DND-41 (cell line): ENCODE data around the gene PYY.
A peak's percentile ranks its signal among the peaks of the same experiment; 100 is the strongest.

Experiments used
- ATAC-seq: fragments of 200-7000 bp; cut with Tn5 transposase; 3 replicates; pipeline ENCODE4 v1.9.1; 2021; ENCODE audit warnings: low read depth; ENCODE audit not compliant: insufficient read depth
- DNase-seq: peaks from one replicate; pipeline ENCODE4 v3.0.0-alpha.2; 2020
- H2AFZ ChIP-seq: 2 replicates; pipeline ENCODE4 v1.6.0; 2012; ENCODE audit warnings: low read depth, low read length
- H3K27ac ChIP-seq: 2 replicates; pipeline ENCODE4 v1.5.1; 2012; ENCODE audit warnings: low read length, inconsistent platforms
- H3K27me3 ChIP-seq: fragments of 200-600 bp; sonication (generic); 2 replicates; pipeline ENCODE4 v1.6.0; 2012; ENCODE audit warnings: low read length, mild to moderate bottlenecking, inconsistent platforms; ENCODE audit not compliant: insufficient read depth, poor library complexity
- H3K36me3 ChIP-seq: 2 replicates; pipeline ENCODE4 v1.5.1; 2012; ENCODE audit warnings: low read length, inconsistent platforms; ENCODE audit not compliant: insufficient read depth
- H3K4me1 ChIP-seq: 2 replicates; pipeline ENCODE4 v1.5.1; 2012; ENCODE audit warnings: mild to moderate bottlenecking, low read length; ENCODE audit not compliant: insufficient read depth
- H3K4me2 ChIP-seq: 2 replicates; pipeline ENCODE4 v1.6.0; 2012; ENCODE audit warnings: mild to moderate bottlenecking, moderate library complexity, low read length, inconsistent platforms; ENCODE audit not compliant: insufficient read depth
- H3K4me3 ChIP-seq, 2 experiments: fragments of 200-600 bp in 1 of 2; shearing (Covaris generic) in 1 of 2; 2 replicates each; pipeline ENCODE4 v1.5.1; 2012 to 2016; ENCODE audit warnings: inconsistent platforms in 2 of 2, low read length in 2 of 2, mild to moderate bottlenecking in 2 of 2, low read depth in 1 of 2, moderate library complexity in 1 of 2
- H3K79me2 ChIP-seq: 2 replicates; pipeline ENCODE4 v1.6.0; 2012; ENCODE audit warnings: low read length, inconsistent platforms; ENCODE audit not compliant: insufficient read depth
- H3K9ac ChIP-seq: 2 replicates; pipeline ENCODE4 v1.6.0; 2012; ENCODE audit warnings: low read depth, mild to moderate bottlenecking, inconsistent platforms, low read length, moderate library complexity
- H3K9me3 ChIP-seq: 2 replicates; pipeline ENCODE4 v1.5.1; 2012; ENCODE audit warnings: low read length, moderate library complexity, mild to moderate bottlenecking, inconsistent platforms; ENCODE audit not compliant: insufficient read depth, severe bottlenecking
- H4K20me1 ChIP-seq: 2 replicates; pipeline ENCODE4 v1.6.0; 2012; ENCODE audit warnings: low read length; ENCODE audit not compliant: insufficient read depth
- CTCF ChIP-seq: IDR thresholded peaks from 2 replicates; pipeline ENCODE4 v1.5.1; 2012; ENCODE audit warnings: borderline replicate concordance, low read length, moderate library complexity, mild to moderate bottlenecking; ENCODE audit not compliant: poor library complexity, severe bottlenecking; ENCODE audit errors: extremely low read depth
- EZH2 ChIP-seq: IDR thresholded peaks from 3 replicates; pipeline ENCODE4 v1.6.1; 2012; ENCODE audit warnings: borderline replicate concordance, low read depth, mild to moderate bottlenecking, moderate library complexity, low read length, inconsistent platforms; ENCODE audit not compliant: severe bottlenecking

Gene PYY

DNA sequence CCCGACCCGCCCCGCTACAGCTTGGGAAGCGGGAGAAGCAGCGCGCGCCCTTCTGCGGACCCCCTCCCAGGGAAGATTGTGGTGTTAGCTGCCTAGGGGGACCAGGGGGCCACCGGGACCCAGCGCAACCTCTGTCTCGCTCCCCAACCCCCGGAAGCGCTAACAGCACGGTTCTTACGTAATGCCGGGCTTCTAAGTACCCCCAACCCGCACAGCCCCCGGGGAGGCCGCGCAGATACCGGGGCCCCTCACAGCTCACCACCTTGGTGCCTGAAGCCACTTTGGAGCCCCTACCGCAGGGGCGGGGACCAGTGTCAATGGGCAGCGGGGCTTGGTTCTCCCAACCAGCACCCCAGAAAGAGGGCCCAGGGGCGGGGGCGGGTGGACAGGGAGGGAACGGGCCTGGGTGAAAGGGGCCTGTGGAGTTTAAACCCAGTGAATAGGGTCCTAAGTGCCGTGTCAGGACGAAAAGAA, 46.8 kb downstream of the PYY start:
- Histone ChIP-seq H3K36me3 (no peaks in the 10 kb centered on the region), H3K4me3 (no peak overlapping the region), H3K4me2 (peak overlapping the region; percentile 22; the same call in 1 of the 2 replicates), H3K9me3 (no peaks in the 10 kb centered on the region), H3K79me2 (no peaks in the 10 kb centered on the region), H3K9ac (no peak overlapping the region), H3K4me1 (no peaks in the 10 kb centered on the region), H3K27me3 (peaks cover 47% of the 10 kb centered on the region), H3K27ac (no peak overlapping the region), H2AFZ (no peak overlapping the region), H4K20me1 (0 out of 2 replicates have a peak, but pooled peaks cover 16% of the 10 kb centered on the region)
- no peak for DNase-seq
- ATAC-seq = no peak
- TF ChIP-seq EZH2 = peak; percentile 77
- TF ChIP-seq CTCF = no peak

- Histone ChIP-seq H3K36me3 (no peaks in the 10 kb centered on the region), H2AFZ (no peak overlapping the region), H3K27ac (no peak overlapping the region), H3K4me1 (no peaks in the 10 kb centered on the region), H3K4me2 (no peak overlapping the region), H3K9me3 (no peaks in the 10 kb centered on the region), H3K9ac (no peak overlapping the region), H4K20me1 (0 out of 2 replicates have a peak, but pooled peaks cover 16% of the 10 kb centered on the region), H3K4me3 (no peak overlapping the region), H3K79me2 (no peaks in the 10 kb centered on the region), H3K27me3 (peaks cover 55% of the 10 kb centered on the region)
- ATAC-seq (no peak), DNase-seq (no peak)
- no peak for TF ChIP-seq EZH2
- no peak for TF ChIP-seq CTCF
These were observed 47.5 kb downstream of the PYY start for GRCh38 chr17:43905985-43906852.

DNA sequence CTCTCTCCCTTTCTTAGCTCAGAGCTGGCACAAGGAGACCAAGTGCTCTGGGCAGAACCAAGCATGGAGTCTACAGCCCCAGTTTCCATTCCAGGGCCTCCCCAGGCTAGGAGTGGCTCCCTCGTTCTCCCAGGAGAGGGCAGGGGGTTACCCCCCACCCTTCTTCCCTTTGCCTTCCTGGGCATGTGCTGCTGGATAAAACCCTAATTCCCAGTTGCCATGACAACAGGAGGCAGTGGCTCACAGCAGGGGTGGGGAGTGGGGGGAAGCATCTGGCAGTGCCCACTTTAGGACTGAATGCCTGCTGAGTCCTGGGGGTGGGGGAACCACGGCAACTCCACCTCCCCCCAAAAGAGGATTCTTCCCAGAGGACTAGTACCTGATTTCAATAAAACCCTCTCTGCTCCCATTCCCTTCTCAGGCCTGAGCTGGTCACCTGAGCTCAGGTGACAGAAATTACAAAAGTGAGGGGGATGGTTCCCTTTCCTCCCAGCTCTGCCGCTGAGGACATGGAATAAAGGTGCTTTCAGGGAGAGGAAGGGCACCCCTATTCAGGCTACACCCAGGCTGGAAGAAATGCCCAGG, 48.2 kb downstream of the PYY start:
- H3K79me2 ChIP-seq = no peaks in the 10 kb centered on the region
- ATAC-seq = no peak
- H3K4me1 ChIP-seq = no peaks in the 10 kb centered on the region
- H4K20me1 ChIP-seq = 0 out of 2 replicates have a peak, but pooled peaks cover 21% of the 10 kb centered on the region
- DNase-seq = no peak
- H3K27me3 ChIP-seq = peaks cover 59% of the 10 kb centered on the region
- H3K4me2 ChIP-seq = no peak overlapping the region
- H3K9me3 ChIP-seq = no peaks in the 10 kb centered on the region
- H3K36me3 ChIP-seq = no peaks in the 10 kb centered on the region
- H3K4me3 ChIP-seq = no peak overlapping the region
- H3K9ac ChIP-seq = no peak overlapping the region
- no peak overlapping the region for H3K27ac ChIP-seq
- TF ChIP-seq EZH2 (no peak), CTCF (no peak)
- H2AFZ ChIP-seq = no peak overlapping the region
